HG03354 (cell line): Measurements from ENCODE around the gene CCT6B.

Experiments
- ATAC-seq: cut with Tn5 transposase; IDR thresholded peaks from one replicate; pipeline ENCODE4 v1.9.1; 2021; ENCODE audit warnings: mild to moderate bottlenecking; ENCODE audit not compliant: unreplicated experiment, poor library complexity, severe bottlenecking

The CCT6B gene

GRCh38 chr17:34895383-34895782 is 65.9 kb downstream of the CCT6B start:
- no peak for ATAC-seq

- no peak for ATAC-seq
Measured at GRCh38 chr17:34894964-34895363, 66.3 kb downstream of the CCT6B start.

DNA sequence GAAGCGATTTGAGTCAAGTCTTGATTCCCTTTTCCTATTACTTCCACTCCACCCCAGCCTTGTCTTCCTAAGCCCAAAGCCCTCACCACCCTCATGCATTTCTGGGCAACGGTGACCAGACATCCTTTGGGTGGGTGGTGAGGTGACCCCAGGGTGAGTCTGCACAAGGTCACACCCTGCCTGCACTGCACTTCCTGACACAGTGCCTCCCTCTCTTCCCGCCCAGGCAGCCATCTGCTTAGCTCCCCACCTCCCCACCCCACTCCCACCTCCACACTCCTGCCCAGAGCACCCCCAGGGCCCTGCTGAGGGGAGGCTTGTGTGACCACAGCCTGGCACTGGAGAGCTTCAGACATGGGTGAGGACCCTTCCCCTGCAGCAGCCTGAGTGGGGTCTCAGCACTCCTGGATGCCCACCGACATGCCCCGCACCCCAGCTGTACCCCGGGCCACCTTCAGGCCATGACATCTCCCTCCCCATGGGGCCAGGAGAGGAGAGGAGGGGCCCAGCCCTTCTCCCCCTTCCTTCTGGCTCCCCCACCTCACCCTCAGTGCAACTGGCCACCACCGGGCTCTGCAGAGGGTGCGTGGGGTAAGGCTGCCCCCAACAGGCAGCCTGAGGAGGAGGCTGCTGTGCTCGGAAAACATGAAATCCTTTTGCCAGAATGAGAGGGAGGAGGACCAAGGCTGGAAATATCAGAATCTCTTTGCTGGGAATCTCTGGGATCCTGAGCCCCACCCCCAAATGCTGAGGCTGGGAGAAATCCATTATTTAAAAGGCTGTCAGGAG is 68.6 kb downstream of the CCT6B start:
- ATAC-seq = no peak

DNA sequence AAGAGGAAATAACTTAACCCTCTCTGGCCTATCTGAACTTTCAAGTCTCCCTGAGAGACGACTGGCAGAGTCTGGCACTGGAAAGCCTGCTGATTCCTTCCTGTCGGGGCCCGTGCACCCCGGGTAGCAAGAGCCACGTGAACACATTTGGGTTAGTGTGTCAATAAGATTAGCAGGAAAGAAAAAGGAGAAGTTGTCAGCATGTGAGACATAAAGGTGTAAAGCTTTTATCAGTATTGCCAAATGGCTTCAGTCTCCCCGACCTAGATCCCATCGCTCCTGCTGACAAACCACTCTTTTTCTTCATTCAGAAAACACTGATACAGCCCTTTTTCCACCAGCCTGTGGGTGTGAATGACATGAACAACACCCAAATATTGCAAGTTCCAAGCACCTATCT is 74.4 kb downstream of the CCT6B start:
- no peak for ATAC-seq

DNA sequence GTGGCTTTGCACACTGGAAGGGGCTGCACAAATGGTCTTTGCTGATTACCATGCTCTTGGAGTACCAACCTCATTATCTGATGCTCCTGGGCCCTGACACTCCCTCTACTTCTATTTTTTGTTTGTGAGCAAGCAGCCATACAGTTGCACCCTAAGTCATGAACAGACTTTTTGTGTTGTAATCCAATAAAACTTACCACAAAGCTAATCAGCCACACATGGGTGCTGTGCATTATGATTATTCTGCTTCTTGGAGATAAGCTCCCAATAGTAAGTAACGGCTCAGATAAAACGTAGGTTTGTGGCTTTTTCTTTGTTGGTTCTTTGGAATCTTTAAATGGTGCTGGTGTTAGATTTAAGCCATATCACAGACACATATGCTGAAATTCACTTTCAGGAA is 76.2 kb downstream of the CCT6B start:
- no peak for ATAC-seq

GRCh38 chr17:34884597-34884996 is 76.7 kb downstream of the CCT6B start:
- ATAC-seq = no peak

DNA sequence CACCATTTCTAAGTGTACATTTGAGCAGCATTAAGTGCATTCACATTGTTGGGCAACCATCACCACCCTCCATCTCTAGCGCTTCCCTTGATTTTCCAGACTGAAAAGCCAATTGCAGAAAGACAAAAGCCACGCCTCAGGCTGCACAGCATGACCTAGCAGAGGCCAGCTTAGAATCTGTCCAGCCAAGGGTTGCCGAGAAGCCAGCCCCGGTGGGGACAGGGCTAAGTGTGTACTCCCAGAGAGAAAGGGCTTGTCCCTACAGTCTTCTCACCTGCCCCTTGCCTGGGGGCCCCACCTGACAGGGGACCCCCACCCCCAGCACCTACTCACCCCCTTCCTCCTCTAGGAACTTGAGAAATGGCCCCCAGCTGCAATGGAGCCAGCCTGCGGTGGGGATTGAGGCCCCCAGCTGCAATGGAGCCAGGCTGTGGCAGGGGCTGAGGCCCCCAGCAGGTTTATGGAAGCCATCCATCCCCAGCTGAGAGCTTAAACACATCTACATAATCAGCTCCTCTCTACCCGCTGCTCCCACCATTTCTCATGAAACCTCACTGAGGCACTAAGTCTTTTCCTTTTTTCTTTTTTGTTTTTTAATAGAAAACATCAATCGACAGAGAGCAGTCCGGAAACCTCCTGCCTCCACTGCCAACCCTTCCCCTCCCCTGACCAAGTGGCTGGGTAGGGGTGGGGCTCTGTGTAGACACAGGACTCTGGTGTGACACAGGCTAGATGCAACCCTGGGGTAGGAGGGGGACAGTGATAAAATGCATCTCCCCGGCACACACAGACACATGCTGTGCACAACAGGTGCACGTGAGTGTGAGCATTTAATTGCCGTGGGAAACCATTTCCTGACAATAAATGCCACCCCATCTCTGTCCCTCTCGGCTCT is 77.9 kb downstream of the CCT6B start:
- ATAC-seq = no peak

DNA sequence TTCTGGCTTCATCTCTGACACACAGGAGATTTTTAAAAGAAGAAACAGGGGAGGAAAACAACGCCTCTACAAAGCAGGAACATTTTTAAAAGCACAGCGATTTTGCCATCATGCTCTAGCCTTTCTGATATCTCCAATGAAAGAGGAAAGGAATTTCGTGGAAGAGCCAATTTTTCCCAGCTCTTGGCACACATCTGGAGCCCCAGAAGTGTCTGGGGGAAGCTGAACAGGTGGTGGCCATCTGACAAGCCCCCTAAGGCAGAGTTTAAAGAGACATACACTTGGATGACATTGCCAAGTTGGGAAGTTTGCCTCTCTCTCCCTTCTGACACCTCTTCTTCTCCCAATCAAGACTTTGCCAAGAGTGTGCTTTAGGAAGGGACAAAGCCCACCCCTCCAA is 82.1 kb downstream of the CCT6B start:
- ATAC-seq = no peak
